NCI-H1105 (cell line): ENCODE measurements around the gene TAP1.
"Not testable (repeated sequence)": the region's sequence is repeated elsewhere in the genome, so short reads cannot be mapped to it uniquely, and the experiment has no call there.

ENCODE experiments used
- DNase-seq: peaks from one replicate; lab custom pipeline; 2025; lab: John Stamatoyannopoulos, UW

TAP1 gene

DNA sequence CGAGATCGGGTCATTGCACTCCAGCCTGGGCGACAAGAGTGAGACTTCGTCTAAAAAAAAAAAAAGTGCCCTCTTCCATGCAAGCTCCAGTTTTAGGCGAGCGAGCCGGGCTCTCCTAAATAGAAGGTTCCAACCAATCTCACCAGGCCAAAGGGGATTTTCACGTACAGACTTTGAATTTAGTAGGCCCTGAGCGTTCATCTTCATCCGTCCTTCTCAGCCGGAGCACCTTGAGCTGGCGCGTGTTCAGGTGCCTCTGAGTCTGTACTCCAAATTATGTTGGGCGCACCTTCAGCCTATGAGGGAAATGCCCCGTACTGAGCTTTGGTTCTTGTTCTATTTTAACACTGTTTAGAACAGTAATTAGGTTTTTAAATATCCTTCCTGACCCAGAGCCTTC is 14.1 kb downstream of the TAP1 start:
- DNase-seq = no peak

GRCh38 chr6:32838114-32838958 is 15.2 kb downstream of the TAP1 start, which contains the start of gene TAP2:
Gene TAP2 (minus strand): TSS chr6:32838739. CDS start chr6:32838233, 506 bp downstream.
- peak; percentile 84 for DNase-seq

- DNase-seq = no peak
Observed at GRCh38 chr6:32837651-32838113, 15.8 kb downstream of the TAP1 start.

DNA sequence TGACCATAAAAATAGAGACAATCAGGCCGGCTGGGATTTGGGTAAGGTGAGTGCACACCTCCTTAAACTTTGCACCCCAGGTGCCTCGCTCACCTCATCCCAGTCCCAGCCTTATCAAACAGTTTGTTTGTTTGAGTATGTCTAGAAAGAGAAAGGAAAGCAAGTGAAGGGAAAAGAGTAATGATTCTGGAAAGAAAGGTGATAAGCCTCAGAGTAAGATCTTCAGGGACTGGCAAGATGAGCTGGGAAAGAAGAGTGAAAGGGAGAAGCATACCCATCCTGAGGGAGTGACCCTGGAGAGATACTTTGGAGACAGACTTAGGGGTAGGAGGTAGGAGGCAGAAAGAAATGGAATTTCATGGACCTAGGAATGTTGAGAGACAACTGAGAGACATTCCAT is 16.6 kb downstream of the TAP1 start:
- DNase-seq = no peak

DNA sequence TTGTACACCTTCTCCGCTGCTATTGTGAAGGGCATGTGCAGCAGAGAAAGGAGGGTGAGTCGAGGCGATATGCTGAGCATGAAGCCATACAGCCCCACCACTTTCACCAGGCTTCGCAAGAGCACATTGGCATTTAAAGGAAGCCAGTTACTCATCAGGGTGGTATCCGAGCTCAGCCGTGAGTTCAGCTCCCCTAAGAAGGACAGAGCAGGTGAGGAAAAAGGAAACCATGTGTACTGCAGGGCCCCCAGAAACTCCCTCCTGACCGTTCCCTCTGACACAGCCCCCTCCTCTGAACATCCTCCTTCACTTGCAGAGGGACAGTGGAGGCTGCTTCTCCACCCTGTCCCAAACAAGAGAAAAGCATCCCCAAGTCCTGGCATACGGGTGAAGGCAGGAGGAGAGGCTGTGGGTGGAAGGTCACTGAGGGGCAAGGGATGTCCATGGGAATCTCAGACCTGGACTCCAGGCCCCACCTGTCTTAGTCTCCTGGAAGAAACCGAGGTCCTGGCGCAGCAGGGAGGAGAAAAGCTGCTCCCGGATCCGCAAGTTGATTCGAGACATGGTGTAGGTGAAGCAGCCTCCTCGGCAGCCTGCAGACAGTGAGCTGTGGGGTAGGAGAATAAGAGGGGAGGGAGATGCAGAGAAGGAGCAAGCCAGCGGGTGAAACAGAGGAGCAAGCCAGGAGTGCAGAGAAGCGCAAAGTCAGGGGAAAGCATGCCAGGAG is 18.2 kb downstream of the TAP1 start:
- no peak for DNase-seq

DNA sequence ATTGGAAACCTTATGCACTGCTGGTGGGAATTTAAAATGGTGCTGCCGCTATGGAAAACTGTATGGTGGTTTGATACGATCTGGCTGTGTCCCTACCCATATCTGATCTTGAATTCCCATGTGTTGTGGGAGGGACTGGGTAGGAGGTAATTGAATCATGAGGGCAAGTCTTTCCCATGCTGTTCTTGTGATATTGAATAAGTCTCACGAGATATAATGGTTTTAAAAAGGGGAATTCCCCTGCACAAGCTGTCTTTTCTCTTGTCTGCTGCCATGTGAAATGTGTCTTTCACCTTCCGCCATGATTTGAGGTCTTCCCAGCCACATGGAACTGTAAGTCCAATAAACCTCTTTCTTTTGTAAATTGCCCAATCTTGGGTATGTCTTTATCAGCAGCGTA is 19.8 kb downstream of the TAP1 start:
- DNase-seq = no peak

GRCh38 chr6:32832535-32832934 is 21.0 kb downstream of the TAP1 start:
- DNase-seq = no peak

- DNase-seq = no peak
Observed at GRCh38 chr6:32830936-32831335, 22.6 kb downstream of the TAP1 start.

DNA sequence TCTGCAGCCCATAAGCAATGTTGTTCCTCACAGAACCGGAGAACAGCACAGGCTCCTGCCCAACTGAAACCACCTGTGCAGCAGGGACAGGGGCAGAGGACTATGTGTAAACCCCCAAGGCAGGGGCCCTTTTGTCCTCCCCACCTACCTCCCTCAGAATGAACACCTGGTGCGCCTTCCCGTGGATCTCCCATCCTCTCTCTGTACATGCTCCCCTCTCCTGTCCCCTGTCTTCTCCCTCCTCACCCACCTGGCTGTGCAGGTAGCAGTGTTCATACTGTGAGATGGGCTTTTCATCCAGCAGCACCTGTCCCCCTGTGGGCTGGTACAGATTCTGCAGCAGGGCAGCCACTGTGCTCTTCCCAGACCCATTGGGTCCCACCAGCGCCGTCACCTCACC is 23.5 kb downstream of the TAP1 start:
- no peak for DNase-seq

GRCh38 chr6:32829495-32829894 is 24.0 kb downstream of the TAP1 start:
- no peak for DNase-seq

- DNase-seq = no peak
Observed at GRCh38 chr6:32827025-32827424, 26.5 kb downstream of the TAP1 start.

DNA sequence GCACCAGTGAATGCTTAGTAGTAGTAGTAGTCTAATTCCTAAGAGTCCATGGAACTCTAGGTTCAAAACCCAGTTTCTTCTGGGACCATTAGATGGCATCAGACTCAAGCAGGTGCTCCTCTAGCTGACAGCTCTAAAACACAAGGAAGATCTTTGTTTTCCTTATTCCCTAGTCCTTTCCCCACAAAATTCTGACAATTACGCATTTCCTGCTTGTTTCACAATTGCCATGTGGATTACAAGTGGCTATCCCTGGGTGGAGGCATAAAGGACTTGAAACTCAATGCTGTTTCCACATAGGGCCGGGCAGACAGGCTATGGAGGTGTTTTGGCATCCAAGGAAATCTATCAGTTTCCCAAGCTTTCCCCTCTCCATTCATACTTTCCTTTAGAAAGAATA is 27.5 kb downstream of the TAP1 start:
- DNase-seq = no peak

GRCh38 chr6:32819729-32820128 is 33.8 kb downstream of the TAP1 start:
- no peak for DNase-seq

DNA sequence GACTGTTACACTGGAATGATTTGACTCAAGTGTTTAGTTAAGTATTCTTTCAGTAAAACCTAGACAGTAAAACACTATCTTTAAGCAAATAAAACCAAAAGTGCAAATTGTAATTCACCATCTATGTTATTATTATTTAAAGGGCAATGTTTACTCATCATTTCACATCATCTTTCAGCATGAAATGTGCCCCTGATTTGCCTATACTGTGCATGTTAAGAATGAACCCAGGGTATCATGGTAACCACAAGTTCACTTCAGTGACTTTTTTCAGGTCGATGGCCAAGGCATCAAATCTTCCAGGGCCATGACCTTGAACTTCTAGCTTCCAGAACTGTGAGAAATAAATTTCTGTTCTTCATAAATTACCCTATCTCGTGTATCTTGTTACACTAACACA is 34.6 kb downstream of the TAP1 start:
- no peak for DNase-seq

DNA sequence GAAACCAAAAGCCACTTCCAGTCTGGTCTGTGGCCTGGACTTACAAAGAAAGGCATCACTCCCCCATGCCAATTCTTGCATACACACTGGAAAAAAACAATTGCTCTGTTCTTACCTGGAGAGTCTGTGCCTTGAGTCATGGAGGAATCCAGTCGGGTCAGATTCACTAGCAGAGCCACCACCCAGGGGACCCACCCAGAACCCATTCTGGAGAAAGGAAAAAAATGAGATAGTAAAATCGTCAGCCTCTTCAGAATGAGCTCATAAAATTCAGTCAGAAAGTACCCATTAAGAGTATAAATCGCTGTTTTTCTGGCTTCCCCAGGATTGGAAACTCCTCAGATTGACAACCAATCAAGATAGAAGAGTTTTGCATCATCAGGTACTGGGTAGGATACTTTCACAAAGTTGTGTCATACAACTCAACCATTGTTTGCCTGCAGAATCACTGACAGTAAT is 36.7 kb downstream of the TAP1 start, which contains the start of gene HLA-DOB:
Gene HLA-DOB, minus strand, starts transcription at position 257 of the 459 bp plus-strand sequence. Its CDS starts 51 bp downstream, at position 206.
- no peak for DNase-seq

GRCh38 chr6:32815996-32816395 is 37.5 kb downstream of the TAP1 start:
- DNase-seq = no peak

GRCh38 chr6:32815115-32815514 is 38.4 kb downstream of the TAP1 start:
- no peak for DNase-seq

DNA sequence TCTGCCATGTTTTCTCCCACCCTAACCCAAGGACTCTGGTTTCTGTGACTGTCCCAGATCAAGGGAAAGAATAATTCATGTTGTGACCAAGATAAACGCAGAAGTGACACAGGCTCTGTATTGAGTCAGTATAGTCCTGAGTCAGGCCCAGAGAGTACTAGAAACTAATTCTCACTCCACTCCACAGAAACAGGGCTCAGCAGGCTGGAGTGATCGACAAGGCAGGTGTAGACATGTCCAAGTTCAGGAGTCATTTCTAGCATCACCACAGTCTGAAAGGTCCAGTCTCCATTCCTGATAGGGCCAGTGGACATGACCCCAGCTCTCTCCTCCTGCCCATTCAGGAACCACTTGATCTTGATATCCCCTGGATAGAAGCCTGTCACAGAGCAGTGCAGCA is 39.4 kb downstream of the TAP1 start:
- DNase-seq = no peak

GRCh38 chr6:32809171-32809570 is 44.3 kb downstream of the TAP1 start:
- no peak for DNase-seq

GRCh38 chr6:32807020-32807580 is 46.4 kb downstream of the TAP1 start:
- no peak for DNase-seq

DNA sequence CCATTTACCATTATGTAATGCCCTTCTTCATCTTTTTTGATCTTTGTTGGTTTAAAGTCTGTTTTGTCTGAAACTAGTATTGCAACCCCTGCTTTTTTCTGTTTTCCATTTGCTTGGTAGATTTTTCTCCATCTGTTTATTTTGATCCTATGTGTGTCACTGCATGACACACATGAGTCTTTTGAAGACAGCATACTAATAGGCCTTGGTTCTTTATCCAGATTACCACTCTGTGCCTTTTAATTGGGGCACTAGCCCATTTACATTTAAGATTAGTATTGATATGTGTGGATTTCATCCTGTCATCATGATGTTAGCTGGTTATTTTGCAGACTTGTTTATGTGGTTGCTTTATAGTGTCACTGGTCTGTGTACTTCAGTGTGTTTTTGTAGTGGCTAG is 48.1 kb downstream of the TAP1 start:
- not testable (repeated sequence) for DNase-seq

- DNase-seq = no peak
Observed at GRCh38 chr6:32803416-32803815, 50.1 kb downstream of the TAP1 start.

DNA sequence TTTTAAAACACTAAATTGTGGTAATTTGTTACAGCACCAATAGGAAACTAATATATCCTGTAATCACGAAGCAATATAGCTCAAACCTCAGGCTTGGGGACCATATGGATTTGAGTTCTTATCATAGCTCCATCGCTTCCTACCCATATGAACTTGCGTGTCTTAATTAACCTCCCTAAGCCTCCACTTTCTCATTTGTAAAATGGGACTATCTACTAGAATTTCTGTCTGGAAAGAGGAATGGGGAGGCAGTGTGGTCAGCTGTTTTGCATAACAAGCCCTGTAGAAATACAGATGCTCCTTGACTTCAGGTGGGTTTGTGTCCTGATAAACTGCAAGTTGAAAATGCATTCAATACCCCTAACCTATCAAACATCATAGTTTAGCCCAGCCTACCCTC is 53.8 kb downstream of the TAP1 start:
- DNase-seq = no peak
